WTC11 (cell line): Measurements from ENCODE around the gene VTI1A.

Source experiments
- ELF4 ChIP-seq: sonication (generic); formaldehyde crosslinking; IDR thresholded peaks from 2 replicates; pipeline ENCODE4 v1.8.1; 2022; ENCODE audit warnings: low read depth, mild to moderate bottlenecking, moderate library complexity, missing genetic modification reagents
- KAT7 ChIP-seq: sonication (generic); formaldehyde crosslinking; IDR thresholded peaks from 2 replicates; pipeline ENCODE4 v1.8.1; 2023; ENCODE audit warnings: missing genetic modification reagents, mild to moderate bottlenecking, borderline replicate concordance
- NFE2L1 ChIP-seq: sonication (generic); formaldehyde crosslinking; IDR thresholded peaks from 2 replicates; pipeline ENCODE4 v1.8.1; 2023; ENCODE audit warnings: missing genetic modification reagents
- SMAD4 ChIP-seq: sonication (generic); formaldehyde crosslinking; IDR thresholded peaks from 2 replicates; pipeline ENCODE4 v1.8.0; 2022; ENCODE audit warnings: mild to moderate bottlenecking, missing genetic modification reagents
- TEAD1 ChIP-seq: sonication (generic); formaldehyde crosslinking; IDR thresholded peaks from 2 replicates; pipeline ENCODE4 v1.8.0; 2022; ENCODE audit warnings: mild to moderate bottlenecking, missing genetic modification reagents
- ZNF121 ChIP-seq: sonication (generic); formaldehyde crosslinking; IDR thresholded peaks from 2 replicates; pipeline ENCODE4 v1.8.0; 2023; ENCODE audit warnings: missing genetic modification reagents
- ZNF317 ChIP-seq: sonication (generic); formaldehyde crosslinking; IDR thresholded peaks from 2 replicates; pipeline ENCODE4 v1.8.1; 2023; ENCODE audit warnings: low read depth, mild to moderate bottlenecking, moderate library complexity, missing genetic modification reagents, borderline replicate concordance
- TF ChIP-seq, protein P1 (sequence below): sonication (generic); formaldehyde crosslinking; IDR thresholded peaks from 2 replicates; pipeline ENCODE4 v1.8.1; 2023; ENCODE audit warnings: mild to moderate bottlenecking, missing genetic modification reagents
- TF ChIP-seq, protein P2 (sequence below): sonication (generic); formaldehyde crosslinking; IDR thresholded peaks from 2 replicates; pipeline ENCODE4 v1.8.0; 2022; ENCODE audit warnings: mild to moderate bottlenecking, missing genetic modification reagents
- TF ChIP-seq, protein P3 (sequence below): sonication (generic); formaldehyde crosslinking; conservative IDR thresholded peaks from 2 replicates; pipeline ENCODE4 v1.8.1; 2022; ENCODE audit warnings: mild to moderate bottlenecking, missing genetic modification reagents
- TF ChIP-seq, protein P4 (sequence below): fragments of 200-600 bp; IDR thresholded peaks from 2 replicates; pipeline ENCODE4 v1.8.0; 2022; ENCODE audit warnings: antibody characterized with exemption

DNA sequence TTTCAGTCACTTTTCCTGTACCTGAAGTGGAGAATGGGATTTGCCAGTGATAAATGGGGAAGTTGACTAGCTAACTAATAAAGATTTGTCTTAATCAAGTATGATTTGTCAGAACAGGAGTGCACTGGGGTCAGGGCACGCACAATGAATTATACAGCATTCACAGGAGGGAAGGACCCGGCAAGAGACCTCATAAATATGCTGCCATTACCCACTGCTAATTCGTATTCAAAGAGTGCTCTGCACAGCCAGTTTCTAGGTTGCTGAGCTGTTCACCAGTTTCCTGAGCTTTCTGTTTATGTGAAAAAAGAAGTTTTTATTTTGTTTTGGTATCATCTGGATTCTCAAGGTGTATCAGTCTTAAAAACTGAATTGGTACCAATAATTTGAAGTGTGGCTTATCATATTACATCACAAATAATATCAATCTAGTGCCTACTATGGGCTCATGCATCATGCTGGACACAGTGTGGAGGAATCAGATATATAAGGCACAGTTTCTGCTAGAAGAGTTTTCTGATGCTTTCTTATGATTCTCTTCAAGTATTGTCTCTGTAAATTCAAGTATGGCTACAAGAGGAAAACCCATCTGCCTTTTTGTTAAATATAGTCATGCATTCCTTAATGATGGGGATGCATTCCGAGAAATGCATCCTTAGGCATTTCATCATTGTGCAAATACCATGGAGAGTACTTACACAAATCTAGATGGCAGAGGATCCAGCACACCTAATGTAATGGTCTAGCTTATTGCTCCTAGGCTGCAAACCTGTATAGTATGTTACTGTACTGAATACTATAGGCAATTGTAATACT lies 202.2 kb downstream of the VTI1A start:
- TF ChIP-seq ELF4 (CRISPR knock-in tag) (no peak), KAT7 (no peak), TEAD1 (CRISPR knock-in tag) (no peak), ZNF317 (CRISPR knock-in tag) (no peak), NFE2L1 (CRISPR knock-in tag) (no peak), ZNF121 (CRISPR knock-in tag) (no peak), SMAD4 (CRISPR knock-in tag) (no peak)
- TF ChIP-seq, protein P1, sequence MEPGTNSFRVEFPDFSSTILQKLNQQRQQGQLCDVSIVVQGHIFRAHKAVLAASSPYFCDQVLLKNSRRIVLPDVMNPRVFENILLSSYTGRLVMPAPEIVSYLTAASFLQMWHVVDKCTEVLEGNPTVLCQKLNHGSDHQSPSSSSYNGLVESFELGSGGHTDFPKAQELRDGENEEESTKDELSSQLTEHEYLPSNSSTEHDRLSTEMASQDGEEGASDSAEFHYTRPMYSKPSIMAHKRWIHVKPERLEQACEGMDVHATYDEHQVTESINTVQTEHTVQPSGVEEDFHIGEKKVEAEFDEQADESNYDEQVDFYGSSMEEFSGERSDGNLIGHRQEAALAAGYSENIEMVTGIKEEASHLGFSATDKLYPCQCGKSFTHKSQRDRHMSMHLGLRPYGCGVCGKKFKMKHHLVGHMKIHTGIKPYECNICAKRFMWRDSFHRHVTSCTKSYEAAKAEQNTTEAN = no peak
- TF ChIP-seq, protein P2, sequence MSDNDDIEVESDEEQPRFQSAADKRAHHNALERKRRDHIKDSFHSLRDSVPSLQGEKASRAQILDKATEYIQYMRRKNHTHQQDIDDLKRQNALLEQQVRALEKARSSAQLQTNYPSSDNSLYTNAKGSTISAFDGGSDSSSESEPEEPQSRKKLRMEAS (CRISPR knock-in tag) = no peak
- TF ChIP-seq, protein P3, sequence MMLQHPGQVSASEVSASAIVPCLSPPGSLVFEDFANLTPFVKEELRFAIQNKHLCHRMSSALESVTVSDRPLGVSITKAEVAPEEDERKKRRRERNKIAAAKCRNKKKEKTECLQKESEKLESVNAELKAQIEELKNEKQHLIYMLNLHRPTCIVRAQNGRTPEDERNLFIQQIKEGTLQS = no peak
- TF ChIP-seq, protein P4, sequence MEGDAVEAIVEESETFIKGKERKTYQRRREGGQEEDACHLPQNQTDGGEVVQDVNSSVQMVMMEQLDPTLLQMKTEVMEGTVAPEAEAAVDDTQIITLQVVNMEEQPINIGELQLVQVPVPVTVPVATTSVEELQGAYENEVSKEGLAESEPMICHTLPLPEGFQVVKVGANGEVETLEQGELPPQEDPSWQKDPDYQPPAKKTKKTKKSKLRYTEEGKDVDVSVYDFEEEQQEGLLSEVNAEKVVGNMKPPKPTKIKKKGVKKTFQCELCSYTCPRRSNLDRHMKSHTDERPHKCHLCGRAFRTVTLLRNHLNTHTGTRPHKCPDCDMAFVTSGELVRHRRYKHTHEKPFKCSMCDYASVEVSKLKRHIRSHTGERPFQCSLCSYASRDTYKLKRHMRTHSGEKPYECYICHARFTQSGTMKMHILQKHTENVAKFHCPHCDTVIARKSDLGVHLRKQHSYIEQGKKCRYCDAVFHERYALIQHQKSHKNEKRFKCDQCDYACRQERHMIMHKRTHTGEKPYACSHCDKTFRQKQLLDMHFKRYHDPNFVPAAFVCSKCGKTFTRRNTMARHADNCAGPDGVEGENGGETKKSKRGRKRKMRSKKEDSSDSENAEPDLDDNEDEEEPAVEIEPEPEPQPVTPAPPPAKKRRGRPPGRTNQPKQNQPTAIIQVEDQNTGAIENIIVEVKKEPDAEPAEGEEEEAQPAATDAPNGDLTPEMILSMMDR = no peak
